Retinal pigment epithelial cell (primary cell): Measurements from ENCODE around the gene NFYC.
A peak's percentile ranks its signal among the peaks of the same experiment; 100 is the strongest.
"Not testable (repeated sequence)": the region's sequence is repeated elsewhere in the genome, so short reads cannot be mapped to it uniquely, and the experiment has no call there.

Experiments
- DNase-seq: peaks from one replicate; pipeline ENCODE4 v3.0.0-alpha.2; 2010; ENCODE audit warnings: low read depth
- H3K4me3 ChIP-seq: 2 replicates; pipeline ENCODE4 v1.5.1; 2011; ENCODE audit warnings: mild to moderate bottlenecking, low read length, control low read depth, moderate library complexity
- CTCF ChIP-seq: conservative IDR thresholded peaks from 2 replicates; pipeline ENCODE4 v1.5.1; 2011; ENCODE audit warnings: low read depth, low read length, control low read depth, inconsistent platforms

The NFYC gene

GRCh38 chr1:40720493-40720892 lies 29.0 kb downstream of the NFYC start:
- DNase-seq: no peak
- TF ChIP-seq CTCF: no peak
- no peak overlapping the region for H3K4me3 ChIP-seq

- H3K4me3 ChIP-seq: no peak overlapping the region
- TF ChIP-seq CTCF: no peak
- no peak for DNase-seq
These were observed 31.1 kb downstream of the NFYC start for GRCh38 chr1:40722622-40723021.

- no peak overlapping the region for H3K4me3 ChIP-seq
These were observed 31.9 kb downstream of the NFYC start for GRCh38 chr1:40723196-40723955.

GRCh38 chr1:40727662-40728061 lies 36.2 kb downstream of the NFYC start:
- DNase-seq, H3K4me3 ChIP-seq: not testable (repeated sequence)

More at GRCh38 chr1:40723196-40723955, 31.9 kb downstream of the NFYC start:
- no peak for DNase-seq
- TF ChIP-seq CTCF: no peak

GRCh38 chr1:40729316-40729862 lies 37.9 kb downstream of the NFYC start:
- H3K4me3 ChIP-seq, DNase-seq: not testable (repeated sequence)

- no peak overlapping the region for H3K4me3 ChIP-seq
- DNase-seq: no peak
- no peak for TF ChIP-seq CTCF
These were observed 41.3 kb downstream of the NFYC start for GRCh38 chr1:40732756-40733301.

GRCh38 chr1:40734882-40735628 lies 43.6 kb downstream of the NFYC start:
- DNase-seq: no peak
- no peak for TF ChIP-seq CTCF
- H3K4me3 ChIP-seq: no peak overlapping the region

- TF ChIP-seq CTCF: no peak
- H3K4me3 ChIP-seq: no peak overlapping the region
- DNase-seq: peak; percentile 45
These were observed 44.6 kb downstream of the NFYC start for GRCh38 chr1:40736085-40736531.
